ENCODE results near the gene BAIAP2L2. TPM values are rescaled to one million over a fixed set of nuclear protein-coding genes. Genes with fewer than 3 reads are reported as not detected.
"Not testable (repeated sequence)": the region's sequence is repeated elsewhere in the genome, so short reads cannot be mapped to it uniquely, and the experiment has no call there.

BAIAP2L2 gene, protein sequence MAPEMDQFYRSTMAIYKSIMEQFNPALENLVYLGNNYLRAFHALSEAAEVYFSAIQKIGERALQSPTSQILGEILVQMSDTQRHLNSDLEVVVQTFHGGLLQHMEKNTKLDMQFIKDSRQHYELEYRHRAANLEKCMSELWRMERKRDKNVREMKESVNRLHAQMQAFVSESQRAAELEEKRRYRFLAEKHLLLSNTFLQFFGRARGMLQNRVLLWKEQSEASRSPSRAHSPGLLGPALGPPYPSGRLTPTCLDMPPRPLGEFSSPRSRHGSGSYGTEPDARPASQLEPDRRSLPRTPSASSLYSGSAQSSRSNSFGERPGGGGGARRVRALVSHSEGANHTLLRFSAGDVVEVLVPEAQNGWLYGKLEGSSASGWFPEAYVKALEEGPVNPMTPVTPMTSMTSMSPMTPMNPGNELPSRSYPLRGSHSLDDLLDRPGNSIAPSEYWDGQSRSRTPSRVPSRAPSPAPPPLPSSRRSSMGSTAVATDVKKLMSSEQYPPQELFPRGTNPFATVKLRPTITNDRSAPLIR
- total RNA-seq, result 1 to 10 TPM in 1 of 4 donors, under 1 TPM in 1, not detected in 2; 0.59 to 1.7 TPM

DNA sequence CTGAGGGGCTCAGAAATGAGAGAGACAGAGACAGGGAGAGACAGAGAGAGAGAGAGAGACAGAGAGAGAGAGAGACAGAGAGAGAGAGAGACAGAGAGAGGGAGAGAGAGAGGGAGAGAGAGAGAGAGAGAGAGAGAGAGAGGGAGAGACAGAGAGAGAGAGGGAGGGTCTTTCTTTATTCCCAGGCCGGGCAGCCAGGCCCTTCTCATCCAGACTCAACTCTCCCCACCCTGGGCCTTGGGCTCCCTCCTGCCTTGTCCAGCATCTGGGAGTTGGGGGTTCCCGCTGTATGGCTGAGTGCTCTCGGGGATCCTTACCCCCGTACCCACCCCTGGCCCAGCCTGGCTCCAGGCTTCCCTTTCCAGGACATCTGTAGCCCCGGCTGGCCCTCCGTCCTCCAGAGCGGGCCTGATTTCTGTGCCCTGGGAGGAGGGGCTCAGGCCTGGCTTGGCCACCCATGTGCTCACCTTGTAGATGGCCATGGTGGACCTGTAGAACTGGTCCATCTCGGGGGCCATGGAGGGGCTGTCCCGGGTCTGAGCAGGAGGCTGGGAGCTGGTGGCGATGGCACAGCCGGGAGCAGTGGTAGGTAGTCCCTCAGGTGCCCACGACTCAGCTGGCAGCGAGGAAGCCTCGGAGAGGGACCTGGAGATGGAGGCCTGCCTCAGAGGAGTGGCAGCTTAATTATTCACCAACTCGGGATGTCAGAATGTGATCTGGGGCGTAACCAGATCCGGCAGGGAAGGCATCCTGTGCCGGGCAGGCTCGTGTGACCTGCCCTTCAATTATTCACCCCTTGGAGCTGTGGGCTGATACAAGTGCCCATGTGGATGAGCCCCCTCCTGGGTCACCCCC lies at the start of gene BAIAP2L2:
BAIAP2L2 (minus strand) TSS at position 677 of the 855 bp plus-strand sequence; CDS start at position 518, 159 bp downstream.
- no peak for DNase-seq
- H3K27me3 ChIP-seq, result no peaks in the 10 kb centered on the region
- intact Hi-C loops (cut with DNase I; ENCODE audit: low total_unique reads), result no loop called here
- H3K4me3 ChIP-seq, result no peak within 1 kb of the TSS
- H3K36me3 ChIP-seq, result no peaks in the 10 kb centered on the region
- H3K9me3 ChIP-seq, result no peaks in the 10 kb centered on the region
- no peak for TF ChIP-seq POLR2A (IDR thresholded peaks at IDR 0.05)
- TF ChIP-seq, protein P1, sequence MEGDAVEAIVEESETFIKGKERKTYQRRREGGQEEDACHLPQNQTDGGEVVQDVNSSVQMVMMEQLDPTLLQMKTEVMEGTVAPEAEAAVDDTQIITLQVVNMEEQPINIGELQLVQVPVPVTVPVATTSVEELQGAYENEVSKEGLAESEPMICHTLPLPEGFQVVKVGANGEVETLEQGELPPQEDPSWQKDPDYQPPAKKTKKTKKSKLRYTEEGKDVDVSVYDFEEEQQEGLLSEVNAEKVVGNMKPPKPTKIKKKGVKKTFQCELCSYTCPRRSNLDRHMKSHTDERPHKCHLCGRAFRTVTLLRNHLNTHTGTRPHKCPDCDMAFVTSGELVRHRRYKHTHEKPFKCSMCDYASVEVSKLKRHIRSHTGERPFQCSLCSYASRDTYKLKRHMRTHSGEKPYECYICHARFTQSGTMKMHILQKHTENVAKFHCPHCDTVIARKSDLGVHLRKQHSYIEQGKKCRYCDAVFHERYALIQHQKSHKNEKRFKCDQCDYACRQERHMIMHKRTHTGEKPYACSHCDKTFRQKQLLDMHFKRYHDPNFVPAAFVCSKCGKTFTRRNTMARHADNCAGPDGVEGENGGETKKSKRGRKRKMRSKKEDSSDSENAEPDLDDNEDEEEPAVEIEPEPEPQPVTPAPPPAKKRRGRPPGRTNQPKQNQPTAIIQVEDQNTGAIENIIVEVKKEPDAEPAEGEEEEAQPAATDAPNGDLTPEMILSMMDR (IDR thresholded peaks at IDR 0.05), result no peak
- H3K27ac ChIP-seq, result no peak within 1 kb of the TSS
- H3K4me1 ChIP-seq, result no peaks in the 10 kb centered on the region

DNA sequence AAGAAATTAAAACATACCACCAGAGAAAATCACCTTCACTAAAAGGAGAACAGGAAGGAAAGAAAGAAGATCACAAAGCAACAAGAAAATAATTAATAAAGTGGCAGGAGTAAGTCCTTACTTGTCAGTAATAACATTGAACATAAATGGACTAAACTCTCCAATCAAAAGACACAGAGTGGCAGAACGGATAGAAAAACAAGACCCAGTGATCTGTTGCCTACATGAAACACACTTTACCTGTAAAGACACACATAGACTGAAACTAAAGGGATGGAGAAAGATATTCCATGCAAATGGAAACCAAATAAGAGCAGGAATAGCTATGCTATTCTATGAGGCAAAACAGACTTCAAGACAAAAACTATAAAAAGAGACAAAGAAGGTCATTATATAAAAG lies 45.2 kb upstream of the BAIAP2L2 start:
- no peak for TF ChIP-seq POLR2A (IDR thresholded peaks at IDR 0.05)
- TF ChIP-seq, protein P1 (IDR thresholded peaks at IDR 0.05), result no peak
- no peaks in the 10 kb centered on the region for H3K4me1 ChIP-seq
- no peak for DNase-seq
- H3K27ac ChIP-seq, result no peak overlapping the region
- H3K36me3 ChIP-seq, result no peaks in the 10 kb centered on the region
- no peak overlapping the region for H3K4me3 ChIP-seq
- intact Hi-C loops (cut with DNase I; ENCODE audit: low total_unique reads), result no loop called here
- no peaks in the 10 kb centered on the region for H3K9me3 ChIP-seq
- H3K27me3 ChIP-seq, result no peaks in the 10 kb centered on the region

DNA sequence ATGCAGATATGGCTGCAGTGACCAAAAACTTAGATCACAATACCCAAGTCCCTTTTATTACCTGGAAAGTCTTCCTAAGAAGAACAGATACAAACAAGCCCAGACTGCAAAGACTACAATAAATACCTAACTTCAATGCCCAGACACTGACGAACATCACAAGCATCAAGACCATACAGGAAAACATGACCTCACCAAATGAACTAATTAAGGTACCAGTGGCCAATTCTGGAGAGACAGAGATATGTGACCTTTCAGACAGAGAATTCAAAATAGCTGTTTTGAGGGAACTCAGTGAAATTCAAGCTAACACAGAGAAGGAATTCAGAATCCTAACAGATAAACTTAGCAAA lies 44.1 kb upstream of the BAIAP2L2 start:
- H3K36me3 ChIP-seq; H3K9me3 ChIP-seq; H3K4me1 ChIP-seq; H3K27me3 ChIP-seq; intact Hi-C loops (cut with DNase I; ENCODE audit: low total_unique reads); DNase-seq; H3K27ac ChIP-seq; H3K4me3 ChIP-seq: not testable (repeated sequence)

DNA sequence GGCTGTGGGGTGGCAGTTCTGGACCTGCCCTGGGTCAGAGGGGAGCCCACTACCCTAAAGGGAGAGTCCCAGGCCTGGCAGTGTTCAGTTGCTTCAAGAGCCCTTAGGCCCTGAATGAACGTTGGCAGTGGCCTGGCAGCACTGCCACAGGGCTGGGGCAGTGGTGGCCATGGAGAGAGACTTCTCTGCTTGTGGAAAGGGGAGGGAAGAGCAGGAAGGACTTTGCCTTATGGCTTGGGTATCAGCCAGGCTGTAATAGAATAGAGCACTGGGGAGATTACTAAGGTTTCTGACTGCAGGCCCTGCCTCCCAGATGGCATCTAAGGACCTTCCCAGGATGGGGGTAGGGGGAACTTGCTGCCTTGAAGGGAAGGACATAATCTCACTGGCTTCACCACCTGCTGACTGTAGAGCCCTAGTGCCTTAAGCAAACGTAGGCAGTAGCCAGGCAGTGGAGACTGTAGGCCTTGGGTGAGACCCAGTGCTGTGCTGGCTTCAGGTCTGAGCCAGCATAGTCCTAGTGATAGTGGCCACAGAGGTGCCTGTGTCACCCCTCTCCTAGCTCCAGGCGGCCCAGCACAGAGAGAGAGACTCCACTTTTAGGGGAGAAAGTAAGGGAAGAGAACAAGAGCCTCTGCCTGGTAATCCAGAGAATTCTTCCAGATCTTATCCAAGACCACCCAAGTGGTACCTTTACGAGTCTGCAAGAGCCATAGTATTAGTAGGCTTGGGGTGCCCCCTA lies 43.5 kb upstream of the BAIAP2L2 start:
- H3K27me3 ChIP-seq, result no peaks in the 10 kb centered on the region
- intact Hi-C loops (cut with DNase I; ENCODE audit: low total_unique reads), result no loop called here
- no peaks in the 10 kb centered on the region for H3K9me3 ChIP-seq
- no peak overlapping the region for H3K27ac ChIP-seq
- H3K36me3 ChIP-seq, result no peaks in the 10 kb centered on the region
- H3K4me1 ChIP-seq, result no peaks in the 10 kb centered on the region
- no peak for TF ChIP-seq POLR2A (IDR thresholded peaks at IDR 0.05)
- TF ChIP-seq, protein P1 (IDR thresholded peaks at IDR 0.05), result no peak
- H3K4me3 ChIP-seq, result no peak overlapping the region
- DNase-seq, result no peak

DNA sequence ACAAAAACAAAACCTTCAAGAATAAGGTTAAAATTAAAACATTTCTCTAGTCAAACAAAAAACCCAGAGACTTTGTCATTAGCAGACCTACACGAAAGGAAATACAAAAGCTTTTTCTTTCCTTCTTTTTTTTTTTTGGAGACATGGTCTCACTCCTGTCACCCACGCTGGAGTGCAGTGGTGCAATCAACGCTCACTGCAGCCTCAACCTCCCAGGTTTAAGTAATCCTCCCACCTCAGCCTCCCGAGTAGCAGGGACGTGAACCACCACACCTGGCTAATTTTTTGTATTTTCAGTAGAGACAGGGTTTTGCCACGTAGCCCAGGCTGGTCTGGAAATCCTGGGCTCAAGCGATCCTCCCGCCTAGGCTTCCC lies 40.6 kb upstream of the BAIAP2L2 start:
- Histone ChIP-seq H3K4me3 (no peak overlapping the region), H3K4me1 (no peaks in the 10 kb centered on the region), H3K27ac (no peak overlapping the region), H3K36me3 (no peaks in the 10 kb centered on the region), H3K27me3 (no peaks in the 10 kb centered on the region), H3K9me3 (no peaks in the 10 kb centered on the region)
- TF ChIP-seq POLR2A (IDR thresholded peaks at IDR 0.05), result no peak
- TF ChIP-seq, protein P1 (IDR thresholded peaks at IDR 0.05), result no peak
- intact Hi-C loops (cut with DNase I; ENCODE audit: low total_unique reads), result no loop called here
- DNase-seq, result no peak

All from uterus (tissue), 4 donors.